ENCODE results near the gene AGBL3. TPM values are rescaled to one million over a fixed set of nuclear protein-coding genes. Genes with fewer than 3 reads are reported as not detected.
"Not testable (repeated sequence)": the region's sequence is repeated elsewhere in the genome, so short reads cannot be mapped to it uniquely, and the experiment has no call there.

AGBL3 gene
- polyA plus RNA-seq, 2 donors = 0.55 to 0.62 TPM

DNA sequence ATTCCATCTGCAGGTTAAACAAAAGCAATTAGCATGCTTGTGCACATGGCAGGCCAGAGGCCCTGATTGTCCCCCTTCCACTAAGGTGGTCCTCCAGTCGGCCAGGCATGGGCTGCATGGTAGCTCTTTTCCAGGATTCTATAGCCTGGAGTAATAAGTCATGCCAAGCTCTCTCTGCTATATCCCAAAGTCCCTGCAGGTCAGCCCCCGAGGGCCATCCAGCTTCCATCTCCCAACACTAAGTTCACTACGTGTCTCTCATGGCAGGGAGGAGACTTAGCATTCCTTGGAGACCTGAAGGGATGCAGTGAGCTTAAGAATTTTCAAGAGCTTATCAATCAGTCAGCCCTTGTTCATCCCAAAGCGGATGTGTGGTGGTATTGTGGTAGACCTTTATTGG lies 187.6 kb downstream of the AGBL3 start:
- H3K4me1 ChIP-seq (ENCODE audit: control insufficient read depth in 2 of 2, insufficient read depth in 2 of 2, low read length in 1 of 2); H3K9me3 ChIP-seq (ENCODE audit: control insufficient read depth in 2 of 2, insufficient read depth in 1 of 2, low read depth in 1 of 2, low read length in 1 of 2); H3K27ac ChIP-seq (ENCODE audit: low read depth in 2 of 2, low read length in 1 of 2); H3K36me3 ChIP-seq (ENCODE audit: control insufficient read depth in 2 of 2, insufficient read depth in 2 of 2, low read length in 1 of 2); H3K27me3 ChIP-seq (ENCODE audit: control insufficient read depth in 1 of 2, insufficient read depth in 2 of 2, low read length in 2 of 2); H3K4me3 ChIP-seq (ENCODE audit: low read depth in 1 of 2, low read length in 2 of 2): not testable (repeated sequence)
- 80 to 81% methylated on average over 4 of the region's 4 CpGs for WGBS, 2 donors

DNA sequence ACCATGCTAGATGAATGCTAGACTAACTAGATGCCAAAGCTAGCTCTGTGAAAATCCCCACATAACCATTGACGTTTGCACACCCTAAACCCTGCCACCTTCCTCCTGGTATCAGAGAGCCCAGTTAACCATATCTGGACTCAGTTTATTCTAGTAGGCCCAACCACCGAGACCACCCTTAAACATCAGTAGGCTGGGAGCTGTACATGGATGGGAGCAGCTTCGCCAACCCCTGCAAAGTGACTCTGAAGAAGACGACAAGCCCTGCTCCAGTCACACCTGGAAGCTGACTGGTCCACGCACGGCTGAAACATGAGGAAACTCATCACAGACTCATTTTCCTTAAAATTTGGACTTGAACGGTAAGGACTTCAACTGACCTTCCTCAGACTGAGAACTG lies 188.6 kb downstream of the AGBL3 start:
- Histone ChIP-seq H3K27ac (ENCODE audit: low read depth in 2 of 2, low read length in 1 of 2) (no peak overlapping the region), H3K4me1 (ENCODE audit: control insufficient read depth in 2 of 2, insufficient read depth in 2 of 2, low read length in 1 of 2) (peaks cover 4 to 5% of the 10 kb centered on the region in 2 donors), H3K36me3 (ENCODE audit: control insufficient read depth in 2 of 2, insufficient read depth in 2 of 2, low read length in 1 of 2) (no peaks in the 10 kb centered on the region), H3K9me3 (ENCODE audit: control insufficient read depth in 2 of 2, insufficient read depth in 1 of 2, low read depth in 1 of 2, low read length in 1 of 2) (no peaks in the 10 kb centered on the region), H3K27me3 (ENCODE audit: control insufficient read depth in 1 of 2, insufficient read depth in 2 of 2, low read length in 2 of 2) (no peaks in the 10 kb centered on the region), H3K4me3 (ENCODE audit: low read depth in 1 of 2, low read length in 2 of 2) (no peak overlapping the region)
- 85 to 89% methylated on average over 7 of the region's 7 CpGs for WGBS, 2 donors

GRCh38 chr7:135175931-135176330 lies 189.6 kb downstream of the AGBL3 start:
- Histone ChIP-seq H3K4me3 (ENCODE audit: low read depth in 1 of 2, low read length in 2 of 2) (no peak overlapping the region), H3K36me3 (ENCODE audit: control insufficient read depth in 2 of 2, insufficient read depth in 2 of 2, low read length in 1 of 2) (no peaks in the 10 kb centered on the region), H3K27me3 (ENCODE audit: control insufficient read depth in 1 of 2, insufficient read depth in 2 of 2, low read length in 2 of 2) (no peaks in the 10 kb centered on the region), H3K27ac (ENCODE audit: low read depth in 2 of 2, low read length in 1 of 2) (peak overlapping the region; percentile 78 to 85), H3K4me1 (ENCODE audit: control insufficient read depth in 2 of 2, insufficient read depth in 2 of 2, low read length in 1 of 2) (peaks cover 4 to 5% of the 10 kb centered on the region in 2 donors), H3K9me3 (ENCODE audit: control insufficient read depth in 2 of 2, insufficient read depth in 1 of 2, low read depth in 1 of 2, low read length in 1 of 2) (peaks cover 0 to 1% of the 10 kb centered on the region in 2 donors)
- WGBS, 2 donors = 54 to 74% methylated on average over 6 of the region's 6 CpGs

- no peaks in the 10 kb centered on the region for H3K27me3 ChIP-seq (ENCODE audit: control insufficient read depth in 1 of 2, insufficient read depth in 2 of 2, low read length in 2 of 2)
- H3K4me3 ChIP-seq (ENCODE audit: low read depth in 1 of 2, low read length in 2 of 2) = no peak overlapping the region
- WGBS, 2 donors = 68 to 77% methylated on average over 9 of the region's 9 CpGs
- H3K36me3 ChIP-seq (ENCODE audit: control insufficient read depth in 2 of 2, insufficient read depth in 2 of 2, low read length in 1 of 2) = peaks cover 0 to 3% of the 10 kb centered on the region in 2 donors
- H3K4me1 ChIP-seq (ENCODE audit: control insufficient read depth in 2 of 2, insufficient read depth in 2 of 2, low read length in 1 of 2) = peaks cover 4 to 5% of the 10 kb centered on the region in 2 donors
- peaks cover 1 to 7% of the 10 kb centered on the region in 2 donors for H3K9me3 ChIP-seq (ENCODE audit: control insufficient read depth in 2 of 2, insufficient read depth in 1 of 2, low read depth in 1 of 2, low read length in 1 of 2)
- peak overlapping the region; percentile 78 to 85 for H3K27ac ChIP-seq (ENCODE audit: low read depth in 2 of 2, low read length in 1 of 2)
Measured at GRCh38 chr7:135177028-135177696, 190.9 kb downstream of the AGBL3 start.

DNA sequence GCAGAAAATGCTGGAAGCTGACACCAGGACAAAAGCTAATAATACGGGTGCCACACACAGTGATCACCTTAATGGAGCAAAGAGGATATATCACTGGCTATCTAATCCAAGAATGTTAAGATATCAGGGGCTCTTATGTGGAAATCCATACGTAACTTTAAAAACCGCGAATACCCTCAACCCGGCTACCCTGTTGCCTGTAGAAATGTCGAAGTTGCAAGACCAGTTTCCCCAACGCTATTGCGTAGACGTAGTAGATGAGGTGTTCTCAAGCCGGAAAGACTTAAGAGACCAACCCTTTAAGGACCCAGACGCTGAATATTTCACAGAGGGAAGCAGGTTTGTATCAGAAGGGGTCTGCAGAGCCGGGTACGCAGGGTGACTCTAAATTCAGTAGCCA lies 192.1 kb downstream of the AGBL3 start:
- Histone ChIP-seq H3K9me3 (ENCODE audit: control insufficient read depth in 2 of 2, insufficient read depth in 1 of 2, low read depth in 1 of 2, low read length in 1 of 2) (peaks cover 3 to 10% of the 10 kb centered on the region in 2 donors), H3K4me1 (ENCODE audit: control insufficient read depth in 2 of 2, insufficient read depth in 2 of 2, low read length in 1 of 2) (peaks cover 4 to 5% of the 10 kb centered on the region in 2 donors), H3K27me3 (ENCODE audit: control insufficient read depth in 1 of 2, insufficient read depth in 2 of 2, low read length in 2 of 2) (no peaks in the 10 kb centered on the region), H3K27ac (ENCODE audit: low read depth in 2 of 2, low read length in 1 of 2) (peak overlapping the region in 1 of 2 donors; percentile 49), H3K36me3 (ENCODE audit: control insufficient read depth in 2 of 2, insufficient read depth in 2 of 2, low read length in 1 of 2) (peaks cover under 1 to 7% of the 10 kb centered on the region in 2 donors), H3K4me3 (ENCODE audit: low read depth in 1 of 2, low read length in 2 of 2) (no peak overlapping the region)
- 84 to 85% methylated on average over 13 of the region's 13 CpGs for WGBS, 2 donors

GRCh38 chr7:135179321-135179925 lies 193.1 kb downstream of the AGBL3 start:
- Histone ChIP-seq H3K27me3 (ENCODE audit: control insufficient read depth in 1 of 2, insufficient read depth in 2 of 2, low read length in 2 of 2) (no peaks in the 10 kb centered on the region), H3K9me3 (ENCODE audit: control insufficient read depth in 2 of 2, insufficient read depth in 1 of 2, low read depth in 1 of 2, low read length in 1 of 2) (peaks cover 3 to 10% of the 10 kb centered on the region in 2 donors), H3K4me1 (ENCODE audit: control insufficient read depth in 2 of 2, insufficient read depth in 2 of 2, low read length in 1 of 2) (peaks cover 4 to 5% of the 10 kb centered on the region in 2 donors), H3K36me3 (ENCODE audit: control insufficient read depth in 2 of 2, insufficient read depth in 2 of 2, low read length in 1 of 2) (peaks cover 5 to 15% of the 10 kb centered on the region in 2 donors), H3K4me3 (ENCODE audit: low read depth in 1 of 2, low read length in 2 of 2) (no peak overlapping the region), H3K27ac (ENCODE audit: low read depth in 2 of 2, low read length in 1 of 2) (peak overlapping the region in 1 of 2 donors; percentile 63)
- 54 to 57% methylated on average over 8 of the region's 8 CpGs for WGBS, 2 donors

DNA sequence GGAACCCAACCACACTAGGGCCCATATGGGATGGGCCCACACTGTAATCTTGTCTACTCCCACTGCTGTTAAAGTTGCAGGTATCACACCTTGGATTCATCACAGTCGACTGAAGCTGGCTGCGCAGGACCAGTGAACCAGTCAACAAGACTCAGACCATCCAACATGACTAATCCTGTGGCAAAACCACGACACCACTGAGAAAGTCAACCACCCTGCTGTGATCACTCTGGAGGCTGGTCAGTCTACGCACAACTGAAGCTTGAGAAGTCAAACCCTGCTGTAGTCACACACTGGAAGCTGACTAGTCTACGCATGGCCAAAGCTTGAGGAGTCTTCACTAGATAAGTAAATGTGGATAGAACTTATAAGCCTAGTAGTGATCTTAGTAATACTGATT lies 193.8 kb downstream of the AGBL3 start:
- no peak overlapping the region for H3K4me3 ChIP-seq (ENCODE audit: low read depth in 1 of 2, low read length in 2 of 2)

DNA sequence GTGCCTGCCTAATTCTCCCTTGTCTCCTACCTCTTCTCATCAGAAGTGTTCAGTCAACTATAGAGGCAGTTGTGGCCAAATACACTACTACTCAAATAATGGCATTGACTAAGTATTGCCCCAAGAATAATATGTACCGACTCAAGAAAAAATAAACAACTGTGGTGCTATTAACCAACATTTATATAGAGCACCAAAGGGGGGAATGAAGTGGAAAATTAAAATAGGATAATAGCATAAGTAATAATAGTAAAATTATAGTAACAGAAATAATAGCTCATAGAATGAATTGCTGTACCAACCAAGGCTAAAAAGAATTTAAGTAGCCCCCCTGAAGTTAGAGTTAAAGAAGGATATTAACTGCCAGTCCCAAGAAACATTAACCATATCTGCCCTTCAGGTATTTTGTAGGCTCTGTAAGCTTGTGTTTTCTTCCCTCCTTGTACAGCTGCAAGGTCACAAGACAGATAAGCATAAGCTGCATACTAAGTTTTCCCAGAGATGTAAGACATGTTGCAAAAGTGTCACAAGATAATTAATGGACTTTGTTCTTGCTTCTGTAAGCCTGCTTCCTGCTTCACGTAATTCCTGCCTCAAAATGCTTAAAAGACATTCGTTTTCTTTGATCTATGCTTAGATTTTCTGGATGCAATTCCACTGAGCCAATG lies 195.1 kb downstream of the AGBL3 start:
- H3K36me3 ChIP-seq (ENCODE audit: control insufficient read depth in 2 of 2, insufficient read depth in 2 of 2, low read length in 1 of 2) = peaks cover 11 to 29% of the 10 kb centered on the region in 2 donors
- H3K4me3 ChIP-seq (ENCODE audit: low read depth in 1 of 2, low read length in 2 of 2) = no peak overlapping the region
- no peaks in the 10 kb centered on the region for H3K27me3 ChIP-seq (ENCODE audit: control insufficient read depth in 1 of 2, insufficient read depth in 2 of 2, low read length in 2 of 2)
- H3K4me1 ChIP-seq (ENCODE audit: control insufficient read depth in 2 of 2, insufficient read depth in 2 of 2, low read length in 1 of 2) = peaks cover 4 to 5% of the 10 kb centered on the region in 2 donors
- H3K27ac ChIP-seq (ENCODE audit: low read depth in 2 of 2, low read length in 1 of 2) = no peak overlapping the region
- peaks cover 3 to 10% of the 10 kb centered on the region in 2 donors for H3K9me3 ChIP-seq (ENCODE audit: control insufficient read depth in 2 of 2, insufficient read depth in 1 of 2, low read depth in 1 of 2, low read length in 1 of 2)
- WGBS, 2 donors = 88 to 89% methylated on average over 3 of the region's 3 CpGs

More for the DNA sequence above, 193.8 kb downstream of the AGBL3 start:
- Histone ChIP-seq H3K36me3 (ENCODE audit: control insufficient read depth in 2 of 2, insufficient read depth in 2 of 2, low read length in 1 of 2) (peaks cover 5 to 18% of the 10 kb centered on the region in 2 donors), H3K9me3 (ENCODE audit: control insufficient read depth in 2 of 2, insufficient read depth in 1 of 2, low read depth in 1 of 2, low read length in 1 of 2) (peaks cover 3 to 10% of the 10 kb centered on the region in 2 donors), H3K27me3 (ENCODE audit: control insufficient read depth in 1 of 2, insufficient read depth in 2 of 2, low read length in 2 of 2) (no peaks in the 10 kb centered on the region), H3K27ac (ENCODE audit: low read depth in 2 of 2, low read length in 1 of 2) (no peak overlapping the region), H3K4me1 (ENCODE audit: control insufficient read depth in 2 of 2, insufficient read depth in 2 of 2, low read length in 1 of 2) (peaks cover 4 to 5% of the 10 kb centered on the region in 2 donors)
- WGBS, 2 donors = 91 to 93% methylated on average over 5 of the region's 5 CpGs

DNA sequence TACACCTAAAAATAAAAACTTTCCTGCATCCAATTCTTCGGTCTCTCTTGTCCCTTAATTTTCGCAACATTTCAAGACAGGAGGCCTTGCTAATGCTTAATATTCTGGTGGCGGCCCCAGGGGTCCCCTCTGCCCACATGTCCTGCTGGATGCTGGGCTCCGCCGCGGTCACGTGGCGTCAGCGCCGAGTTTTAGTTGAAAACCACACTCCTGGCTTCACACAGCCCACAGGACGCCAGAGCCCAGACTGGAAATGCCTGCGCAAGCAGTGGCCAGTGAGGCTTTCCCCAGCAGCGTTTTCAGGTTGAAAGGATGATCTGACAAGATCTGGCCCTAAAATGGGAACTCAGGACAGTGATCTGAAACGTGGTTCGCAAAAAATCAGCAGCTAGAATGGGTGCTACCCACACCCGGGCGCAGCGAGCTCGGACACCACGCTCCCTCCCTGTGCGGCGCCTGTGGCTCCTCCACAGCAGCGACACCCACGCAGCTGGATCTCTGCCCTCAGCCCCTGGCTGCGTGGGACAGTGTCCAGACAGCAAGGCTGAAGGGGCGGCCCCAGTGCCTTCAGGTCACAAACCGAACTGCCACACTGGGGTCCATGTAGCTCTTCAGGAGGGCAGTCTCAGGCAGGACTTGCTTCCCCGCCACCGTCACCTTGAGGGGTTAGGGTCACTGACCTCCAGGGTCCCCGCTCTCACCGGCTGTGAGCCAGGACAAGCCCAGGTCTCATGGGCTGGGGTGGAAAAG lies 195.8 kb downstream of the AGBL3 start:
- Histone ChIP-seq H3K4me3 (ENCODE audit: low read depth in 1 of 2, low read length in 2 of 2) (no peak overlapping the region), H3K36me3 (ENCODE audit: control insufficient read depth in 2 of 2, insufficient read depth in 2 of 2, low read length in 1 of 2) (peaks cover 11 to 36% of the 10 kb centered on the region in 2 donors), H3K27ac (ENCODE audit: low read depth in 2 of 2, low read length in 1 of 2) (no peak overlapping the region), H3K9me3 (ENCODE audit: control insufficient read depth in 2 of 2, insufficient read depth in 1 of 2, low read depth in 1 of 2, low read length in 1 of 2) (peaks cover 3 to 10% of the 10 kb centered on the region in 2 donors), H3K4me1 (ENCODE audit: control insufficient read depth in 2 of 2, insufficient read depth in 2 of 2, low read length in 1 of 2) (no peaks in the 10 kb centered on the region), H3K27me3 (ENCODE audit: control insufficient read depth in 1 of 2, insufficient read depth in 2 of 2, low read length in 2 of 2) (no peaks in the 10 kb centered on the region)
- 97 to 99% methylated on average over 31 of the region's 31 CpGs for WGBS, 2 donors

Measured in esophagus (tissue), 2 donors.